AG09319 (cell line): ENCODE measurements around the gene PDE2A.

Experiments used
- DNase-seq: peaks from one replicate; pipeline ENCODE4 v3.0.0-alpha.2; 2010; ENCODE audit warnings: low read depth; ENCODE audit errors: extremely low read depth
- TF ChIP-seq, protein P1 (sequence below): IDR thresholded peaks from 2 replicates; pipeline ENCODE4 v1.5.1; 2011; ENCODE audit warnings: low read depth, mild to moderate bottlenecking, inconsistent platforms, low read length, moderate library complexity

The PDE2A gene

DNA sequence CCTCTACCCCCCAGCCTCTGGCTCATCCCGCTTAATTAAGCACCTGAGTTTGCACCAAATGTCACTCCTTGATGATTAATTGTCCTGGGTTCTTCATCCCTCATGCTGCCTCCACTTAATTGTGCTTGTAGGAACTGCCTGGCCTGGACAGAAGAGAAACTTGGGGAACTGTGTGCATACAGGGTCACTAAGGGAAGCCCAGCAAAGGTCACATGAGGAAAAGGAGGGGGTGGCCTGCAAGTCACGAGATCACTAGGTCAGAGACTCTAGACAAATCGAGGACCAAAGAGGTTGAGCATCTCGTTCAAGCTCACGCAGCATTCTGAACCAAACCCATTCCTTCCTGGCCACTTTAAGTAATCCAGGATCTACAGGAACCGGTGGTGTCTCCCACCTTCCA lies 75.8 kb downstream of the PDE2A start:
- TF ChIP-seq, protein P1, sequence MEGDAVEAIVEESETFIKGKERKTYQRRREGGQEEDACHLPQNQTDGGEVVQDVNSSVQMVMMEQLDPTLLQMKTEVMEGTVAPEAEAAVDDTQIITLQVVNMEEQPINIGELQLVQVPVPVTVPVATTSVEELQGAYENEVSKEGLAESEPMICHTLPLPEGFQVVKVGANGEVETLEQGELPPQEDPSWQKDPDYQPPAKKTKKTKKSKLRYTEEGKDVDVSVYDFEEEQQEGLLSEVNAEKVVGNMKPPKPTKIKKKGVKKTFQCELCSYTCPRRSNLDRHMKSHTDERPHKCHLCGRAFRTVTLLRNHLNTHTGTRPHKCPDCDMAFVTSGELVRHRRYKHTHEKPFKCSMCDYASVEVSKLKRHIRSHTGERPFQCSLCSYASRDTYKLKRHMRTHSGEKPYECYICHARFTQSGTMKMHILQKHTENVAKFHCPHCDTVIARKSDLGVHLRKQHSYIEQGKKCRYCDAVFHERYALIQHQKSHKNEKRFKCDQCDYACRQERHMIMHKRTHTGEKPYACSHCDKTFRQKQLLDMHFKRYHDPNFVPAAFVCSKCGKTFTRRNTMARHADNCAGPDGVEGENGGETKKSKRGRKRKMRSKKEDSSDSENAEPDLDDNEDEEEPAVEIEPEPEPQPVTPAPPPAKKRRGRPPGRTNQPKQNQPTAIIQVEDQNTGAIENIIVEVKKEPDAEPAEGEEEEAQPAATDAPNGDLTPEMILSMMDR: no peak
- no peak for DNase-seq

DNA sequence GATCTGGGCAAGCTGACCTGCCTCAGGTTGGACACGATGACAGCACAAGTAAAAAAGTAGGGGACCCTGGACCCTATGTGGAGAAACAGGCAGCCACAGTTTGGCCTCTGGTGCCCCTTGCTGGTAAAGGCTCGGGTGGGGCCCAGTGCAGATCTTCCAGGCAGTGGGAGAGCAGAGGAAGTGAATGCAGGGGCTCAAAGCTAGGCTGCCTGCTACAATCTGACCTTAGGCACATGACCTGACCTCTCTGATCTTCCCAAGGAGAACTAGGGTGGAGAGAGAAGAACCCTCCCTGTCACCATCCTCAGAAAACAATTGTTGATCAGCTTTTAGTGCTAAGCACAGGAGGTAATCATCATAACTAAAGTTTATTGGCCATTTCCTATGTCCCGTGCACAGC lies 76.5 kb downstream of the PDE2A start:
- DNase-seq: no peak
- TF ChIP-seq, protein P1: no peak

DNA sequence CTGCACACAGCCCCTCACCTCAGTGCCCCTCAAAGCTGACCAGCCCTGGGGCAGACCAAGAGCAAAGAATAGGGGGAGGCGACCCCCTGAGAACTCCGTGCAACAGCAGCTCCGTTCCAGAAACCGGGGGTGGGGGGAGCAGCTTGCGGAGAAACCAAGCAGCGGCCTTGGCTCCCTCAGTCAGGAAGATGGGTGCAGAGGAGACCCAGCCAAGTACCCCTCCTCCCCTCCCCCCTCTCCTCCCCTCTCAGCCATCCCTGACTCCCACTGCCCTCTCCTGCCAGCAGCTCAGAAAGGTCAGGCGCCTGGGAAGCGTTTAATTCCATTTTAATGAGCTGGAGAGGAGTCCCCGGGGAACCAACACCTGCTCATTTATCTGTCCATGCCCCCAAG lies 78.9 kb downstream of the PDE2A start:
- TF ChIP-seq, protein P1: no peak
- no peak for DNase-seq

DNA sequence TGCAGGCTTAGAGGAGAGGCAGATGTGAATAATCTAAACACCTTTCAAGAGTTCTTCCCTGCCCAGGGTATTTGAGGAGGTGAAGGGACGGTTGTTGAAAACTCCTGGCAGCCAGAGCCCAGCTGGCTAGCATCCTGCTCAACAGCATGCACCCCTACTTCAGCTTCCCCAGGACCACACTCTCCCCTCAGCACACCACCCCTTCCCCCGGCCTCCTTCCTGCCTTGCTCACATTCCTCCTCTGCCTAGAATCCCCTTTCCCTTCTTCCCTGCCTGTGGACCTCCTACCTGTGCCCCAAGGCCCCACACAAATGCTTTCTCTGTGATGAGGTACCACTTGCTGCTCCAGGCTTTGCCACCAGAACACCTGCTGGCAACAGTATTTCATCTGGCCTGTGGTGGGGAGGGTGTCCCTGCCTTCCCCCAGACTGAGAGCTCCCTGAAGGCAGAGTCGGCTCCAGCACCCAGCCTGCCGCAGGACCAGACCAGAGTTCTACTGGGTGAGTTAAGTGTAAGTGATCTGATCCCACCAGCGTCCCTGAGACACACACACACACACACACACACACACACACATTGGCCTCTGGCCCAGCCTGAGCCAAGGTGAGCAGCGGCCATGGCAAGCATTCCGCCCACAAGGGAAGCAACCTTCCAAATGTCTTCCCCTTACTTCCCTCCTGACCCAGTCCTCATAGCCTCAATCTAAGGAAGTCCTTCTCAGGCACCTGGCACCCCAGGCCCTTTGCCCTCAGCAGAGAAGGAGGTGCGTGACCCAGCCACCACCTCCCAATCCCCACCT lies 79.5 kb downstream of the PDE2A start:
- TF ChIP-seq, protein P1: no peak
- DNase-seq: no peak

DNA sequence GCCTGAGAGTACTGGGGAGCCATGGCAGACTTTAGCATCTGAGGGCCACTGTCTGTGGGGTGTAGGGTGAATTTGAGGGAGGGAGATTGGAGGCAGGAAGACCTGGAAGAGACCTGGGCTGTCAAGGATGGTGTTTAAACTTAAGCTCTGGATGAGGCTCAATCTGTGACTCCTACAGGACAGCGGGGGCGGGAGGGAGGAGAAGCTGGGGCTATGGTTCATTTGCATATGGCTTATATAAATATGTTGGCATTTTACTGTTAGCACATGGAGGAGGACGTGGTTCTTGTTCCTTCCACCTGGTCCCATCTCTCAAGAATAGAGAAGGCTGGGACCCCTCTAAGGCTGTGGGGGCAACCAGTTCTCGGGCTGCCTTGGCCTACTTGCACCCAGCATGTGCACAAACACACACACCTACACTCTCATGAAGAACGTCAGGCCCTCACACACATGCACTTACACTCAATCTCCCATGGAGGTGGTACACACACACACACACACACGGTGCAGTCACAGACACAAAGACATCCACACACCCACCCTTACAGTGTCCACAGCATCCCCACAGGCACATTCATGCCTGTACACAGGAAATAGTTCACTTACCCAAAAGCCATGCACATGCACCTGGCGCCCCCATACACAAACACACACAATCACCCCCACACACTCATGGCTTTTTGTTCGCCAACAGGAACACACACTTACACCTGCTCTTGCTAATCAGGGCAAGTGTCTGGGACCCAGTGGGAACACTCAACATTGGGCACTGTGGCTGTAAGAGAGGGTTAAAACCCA lies 81.3 kb downstream of the PDE2A start:
- no peak for DNase-seq
- TF ChIP-seq, protein P1: no peak

DNA sequence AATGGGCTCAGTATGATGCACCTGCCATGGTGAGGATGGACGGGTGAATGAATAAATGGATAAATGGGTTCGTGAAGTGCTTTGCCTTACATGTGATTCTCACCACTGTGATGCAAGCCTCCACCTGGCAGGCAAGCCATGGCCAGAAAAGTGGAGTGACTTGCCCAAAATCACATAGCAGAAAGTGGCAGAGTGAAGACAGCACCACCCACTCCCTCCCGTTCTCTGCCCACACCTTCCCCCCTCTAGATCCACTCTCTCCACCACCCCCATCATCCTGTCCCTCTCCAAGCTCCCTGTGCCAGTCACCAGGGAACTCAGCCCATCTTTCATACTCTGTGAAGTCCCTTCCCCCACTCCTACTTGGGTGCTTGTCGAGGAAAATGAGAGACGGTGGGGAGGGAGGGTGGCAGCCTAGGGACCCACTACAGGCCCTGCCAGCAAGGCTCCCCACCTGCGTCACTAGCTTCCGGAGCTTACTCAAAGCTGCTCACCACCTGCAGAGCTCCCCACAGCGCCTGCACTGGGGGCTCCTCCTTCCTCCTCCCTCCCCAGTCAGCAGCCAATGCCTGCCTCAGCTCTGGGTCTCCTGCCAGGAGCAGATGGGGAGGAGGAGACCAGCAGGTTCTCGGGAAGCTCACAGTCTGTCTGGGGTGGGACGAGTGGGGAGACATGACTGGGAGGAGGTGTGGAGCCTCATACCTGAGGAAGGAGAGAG lies 82.3 kb downstream of the PDE2A start:
- TF ChIP-seq, protein P1: no peak
- DNase-seq: no peak
